Body of pancreas (tissue), 4 donors: Measurements from ENCODE around the gene FAM8A1. TPM values are rescaled to one million over a fixed set of nuclear protein-coding genes. Genes with fewer than 3 reads are reported as not detected.

Experiments
- ATAC-seq: fragments of 150-250 bp; one replicate; pipeline ENCODE4 v1.9.1; 2016
- DNase-seq, 4 donors: peaks; one replicate each; pipeline ENCODE4 v3.0.0-alpha.2; 2019
- H3K27ac ChIP-seq, 4 donors: fragments of 200-600 bp; sonication (generic); 1 replicate in 3 of 4; 2 replicates in 1 of 4; pipeline versions ENCODE4 v1.5.1 to v1.6.1; 2016 to 2019; ENCODE audit warnings: mild to moderate bottlenecking in 1 of 4, mixed read lengths in 1 of 4, moderate library complexity in 1 of 4
- H3K27me3 ChIP-seq, 2 donors: fragments of 200-600 bp; sonication (generic); one replicate each; pipeline ENCODE4 v1.6.0; 2016; ENCODE audit warnings: mild to moderate bottlenecking in 1 of 2
- H3K36me3 ChIP-seq, 2 donors: fragments of 200-600 bp; sonication (generic); replicated peaks in 1 of 2; 2 replicates each; pipeline ENCODE4 v1.5.1; 2016; ENCODE audit warnings: low read depth in 2 of 2; ENCODE audit not compliant: insufficient read depth in 1 of 2
- H3K4me1 ChIP-seq: fragments of 200-600 bp; sonication (generic); one replicate; pipeline ENCODE4 v1.6.0; 2016
- H3K4me3 ChIP-seq, 2 donors: fragments of 200-600 bp; sonication (generic); 1 replicate in 1 of 2; 2 replicates in 1 of 2; pipeline ENCODE4 v1.5.1; 2016 to 2019
- H3K9me3 ChIP-seq, 3 donors: fragments of 200-600 bp; sonication (generic); 1 replicate in 2 of 3; 2 replicates in 1 of 3; pipeline ENCODE4 v1.5.1; 2016
- CTCF ChIP-seq, 7 experiments: fragments of 450-650 bp in 4 of 7; fragments of 200-600 bp in 3 of 7; sonication (generic) in 3 of 7; IDR thresholded peaks; one replicate each; pipeline ENCODE4 v1.5.1; 2016 to 2019; ENCODE audit warnings: antibody characterized with exemption in 7 of 7
- POLR2A ChIP-seq, 3 donors: fragments of 450-650 bp; IDR thresholded peaks; one replicate each; pipeline ENCODE4 v1.6.1; 2016; ENCODE audit warnings: antibody characterized with exemption in 3 of 3, mild to moderate bottlenecking in 2 of 3
- WGBS, 2 donors: methylation state at CpG; one replicate each; pipeline ENCODE4 v1.1.5; 2017; 5-methylcytosine and 5-hydroxymethylcytosine counted together
- intact Hi-C: fragments of 100-400 bp; cut with DNase I; formaldehyde crosslinking; loops from one replicate; pipeline ENCODE4 v1.15.1; 2023
- total RNA-seq, 2 donors: library from RNA; depleted of rRNA; stranded (reverse); fragments of >200 nt; gene quantifications; one replicate each; pipeline ENCODE4 v1.1.0, GENCODE V29; 2016

The FAM8A1 gene
- total RNA-seq, 2 donors from 2014 or later: 15.5 to 22.6 TPM

DNA sequence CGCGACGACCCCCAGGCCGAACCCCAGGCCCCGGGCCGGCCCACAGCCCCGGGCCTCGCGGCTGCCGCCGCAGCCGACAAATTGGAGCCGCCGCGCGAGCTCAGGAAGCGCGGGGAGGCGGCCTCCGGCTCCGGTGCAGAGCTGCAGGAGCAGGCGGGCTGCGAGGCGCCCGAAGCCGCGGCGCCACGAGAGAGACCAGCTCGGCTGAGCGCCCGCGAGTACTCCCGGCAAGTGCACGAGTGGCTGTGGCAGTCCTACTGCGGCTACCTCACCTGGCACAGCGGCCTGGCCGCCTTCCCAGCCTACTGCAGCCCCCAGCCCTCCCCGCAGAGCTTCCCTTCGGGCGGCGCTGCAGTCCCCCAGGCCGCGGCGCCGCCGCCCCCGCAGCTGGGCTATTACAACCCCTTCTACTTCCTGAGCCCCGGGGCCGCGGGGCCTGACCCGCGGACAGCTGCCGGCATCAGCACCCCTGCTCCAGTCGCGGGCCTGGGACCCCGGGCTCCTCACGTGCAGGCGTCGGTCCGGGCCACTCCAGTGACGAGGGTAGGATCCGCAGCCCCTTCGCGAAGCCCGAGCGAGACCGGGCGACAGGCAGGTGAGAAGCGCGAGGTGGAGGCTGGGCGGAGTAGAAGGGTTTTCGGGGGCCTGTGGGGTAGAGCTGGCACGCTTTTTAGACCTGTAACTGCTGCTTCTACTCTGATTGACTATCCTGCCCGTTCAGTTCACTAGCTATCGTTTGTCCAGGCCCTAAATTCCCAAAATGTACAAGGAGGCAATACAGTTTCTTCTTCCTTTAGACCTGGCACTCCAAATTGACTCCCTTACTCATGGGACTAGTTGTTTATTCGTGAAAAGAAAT lies 654 bp downstream of the FAM8A1 start:
- DNase-seq: peak; percentile 61 to 75 (median 65)
- Histone ChIP-seq H3K9me3 (no peaks in the 10 kb centered on the region), H3K4me1 (peaks cover 26% of the 10 kb centered on the region), H3K27me3 (no peaks in the 10 kb centered on the region), H3K36me3 (peaks cover 0 to 6% of the 10 kb centered on the region in 2 donors), H3K27ac (peak overlapping the region; percentile 92 to 99 (median 96)), H3K4me3 (peak overlapping the region; percentile 67 to 84)
- no peak for TF ChIP-seq CTCF (IDR thresholded peaks at IDR 0.05)
- peak in 2 of 3 donors; percentile 19 to 44 for TF ChIP-seq POLR2A (IDR thresholded peaks at IDR 0.05)
- ATAC-seq: peak; percentile 58
- intact Hi-C loops: no loop called here
- WGBS, 2 donors: 0% methylated on average over 4 to 77 of the region's 77 CpGs

- intact Hi-C loops: no loop called here
- Histone ChIP-seq H3K4me3 (peak overlapping the region; percentile 67 to 84), H3K36me3 (peaks cover 0 to 6% of the 10 kb centered on the region in 2 donors), H3K27ac (peak overlapping the region in 3 of 4 donors; percentile 95 to 99 (median 98)), H3K4me1 (peaks cover 26% of the 10 kb centered on the region), H3K9me3 (no peaks in the 10 kb centered on the region), H3K27me3 (no peaks in the 10 kb centered on the region)
- TF ChIP-seq POLR2A (IDR thresholded peaks at IDR 0.05) (no peak), CTCF (IDR thresholded peaks at IDR 0.05) (no peak)
- no peak for ATAC-seq
- 3 to 5% methylated on average over 5 of the region's 5 CpGs for WGBS, 2 donors
- no peak for DNase-seq
Measured at GRCh38 chr6:17601386-17601703, 1.2 kb downstream of the FAM8A1 start.

DNA sequence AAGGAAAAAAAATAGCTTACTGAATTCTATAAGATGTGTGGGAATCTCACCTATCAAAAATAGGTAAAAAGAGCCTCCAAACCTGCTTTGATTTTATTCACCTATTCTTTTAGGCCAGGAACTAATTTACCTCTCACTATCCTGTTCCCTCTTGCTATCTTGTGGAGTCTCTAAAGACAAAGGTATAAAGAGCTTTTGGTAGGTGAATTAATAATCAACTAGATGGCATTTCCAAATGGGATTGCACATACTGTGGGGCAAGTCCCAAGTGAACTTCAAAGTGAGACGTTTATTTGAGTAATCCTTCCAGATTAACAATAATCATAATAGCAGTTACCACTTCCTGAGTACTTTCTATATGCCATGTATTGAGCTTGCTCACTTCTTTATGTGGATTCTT lies 2.8 kb downstream of the FAM8A1 start:
- H3K4me1 ChIP-seq: peaks cover 32% of the 10 kb centered on the region
- ATAC-seq (no peak), DNase-seq (no peak)
- 0 to 4% methylated on average over 1 of the region's 1 CpG for WGBS, 2 donors
- H3K4me3 ChIP-seq: no peak overlapping the region
- H3K9me3 ChIP-seq: no peaks in the 10 kb centered on the region
- TF ChIP-seq CTCF (IDR thresholded peaks at IDR 0.05) (no peak), POLR2A (IDR thresholded peaks at IDR 0.05) (no peak)
- intact Hi-C loops: no loop called here
- no peaks in the 10 kb centered on the region for H3K27me3 ChIP-seq
- peak overlapping the region in 1 of 4 donors; percentile 98 for H3K27ac ChIP-seq
- peaks cover 0 to 9% of the 10 kb centered on the region in 2 donors for H3K36me3 ChIP-seq

GRCh38 chr6:17606606-17607005 lies 6.5 kb downstream of the FAM8A1 start:
- H3K36me3 ChIP-seq: peaks cover 0 to 9% of the 10 kb centered on the region in 2 donors
- no peak overlapping the region for H3K27ac ChIP-seq
- H3K27me3 ChIP-seq: no peaks in the 10 kb centered on the region
- TF ChIP-seq CTCF (IDR thresholded peaks at IDR 0.05) (no peak), POLR2A (IDR thresholded peaks at IDR 0.05) (no peak)
- H3K4me1 ChIP-seq: peaks cover 43% of the 10 kb centered on the region
- DNase-seq (peak in 3 of 4 donors; percentile 27 to 31 (median 31)), ATAC-seq (no peak)
- no peak overlapping the region for H3K4me3 ChIP-seq
- intact Hi-C loops: no loop called here
- WGBS, 2 donors: 57 to 60% methylated on average over 4 of the region's 4 CpGs
- no peaks in the 10 kb centered on the region for H3K9me3 ChIP-seq
